OCI-M1 (cell line): Measurements from ENCODE around the gene GLCE.
"Not testable (repeated sequence)": the region's sequence is repeated elsewhere in the genome, so short reads cannot be mapped to it uniquely, and the experiment has no call there.

Source experiments
- DNase-seq: peaks from one replicate; lab custom pipeline; 2025; lab: John Stamatoyannopoulos, UW

Gene GLCE

GRCh38 chr15:69275074-69275670, 114.7 kb downstream of the GLCE start:
- DNase-seq = no peak

DNA sequence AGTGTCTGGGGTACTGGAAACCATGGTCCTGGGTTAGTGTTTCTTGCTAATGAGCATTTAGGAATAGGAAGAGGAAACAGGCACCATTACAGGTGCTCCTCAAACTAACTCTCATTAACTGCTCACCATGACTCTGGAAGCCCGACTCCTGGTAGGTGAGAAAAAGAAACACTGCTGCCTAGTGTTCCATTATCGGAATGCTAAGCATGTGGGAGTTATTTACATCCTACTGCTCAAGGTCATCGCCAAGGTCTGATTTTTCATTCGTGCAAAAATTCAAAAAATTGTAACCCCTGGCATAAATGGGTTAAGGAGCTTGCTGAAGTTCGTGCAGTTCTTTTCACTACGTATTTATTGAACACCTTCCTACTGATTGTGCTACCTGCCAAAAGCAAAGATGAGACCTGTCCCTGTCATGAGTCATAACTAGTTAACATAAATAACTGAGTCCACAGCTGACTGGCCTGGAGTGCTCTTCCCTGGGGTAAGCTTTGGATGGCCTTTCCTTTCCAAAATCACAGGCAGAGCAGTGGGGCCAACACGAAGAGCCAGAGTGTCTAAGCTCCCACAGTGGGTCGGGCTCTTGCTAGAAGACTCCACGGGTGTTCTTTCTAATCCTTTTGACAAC, 115.6 kb downstream of the GLCE start:
- no peak for DNase-seq

- no peak for DNase-seq
Measured at GRCh38 chr15:69277316-69277715, 116.9 kb downstream of the GLCE start.

- no peak for DNase-seq
Measured at GRCh38 chr15:69279636-69280035, 119.2 kb downstream of the GLCE start.

GRCh38 chr15:69280783-69281182, 120.3 kb downstream of the GLCE start:
- no peak for DNase-seq

- DNase-seq = no peak
Measured at GRCh38 chr15:69282104-69282743, 121.8 kb downstream of the GLCE start.

- no peak for DNase-seq
Measured at GRCh38 chr15:69285834-69286233, 125.4 kb downstream of the GLCE start.

DNA sequence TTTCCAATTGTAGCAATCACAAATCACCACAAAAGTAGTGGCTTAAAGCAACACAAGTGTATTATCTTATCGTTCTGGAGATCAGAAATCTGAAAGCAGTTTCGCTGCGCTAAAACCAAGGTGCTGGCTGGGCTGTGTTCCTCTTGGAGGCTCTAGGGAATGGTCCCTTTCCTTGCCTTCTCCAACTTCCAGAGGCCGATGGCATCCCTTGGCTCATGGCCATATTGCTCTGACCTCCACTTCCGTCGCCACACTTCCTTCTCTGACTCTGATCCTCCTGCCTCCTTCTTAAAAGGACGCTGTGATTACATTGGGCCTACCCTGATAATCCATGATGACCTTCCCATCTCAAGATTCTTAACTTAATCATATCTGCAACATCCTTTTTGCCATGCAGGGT, 127.6 kb downstream of the GLCE start:
- DNase-seq = no peak

GRCh38 chr15:69288531-69289341, 128.3 kb downstream of the GLCE start:
- DNase-seq = no peak

DNA sequence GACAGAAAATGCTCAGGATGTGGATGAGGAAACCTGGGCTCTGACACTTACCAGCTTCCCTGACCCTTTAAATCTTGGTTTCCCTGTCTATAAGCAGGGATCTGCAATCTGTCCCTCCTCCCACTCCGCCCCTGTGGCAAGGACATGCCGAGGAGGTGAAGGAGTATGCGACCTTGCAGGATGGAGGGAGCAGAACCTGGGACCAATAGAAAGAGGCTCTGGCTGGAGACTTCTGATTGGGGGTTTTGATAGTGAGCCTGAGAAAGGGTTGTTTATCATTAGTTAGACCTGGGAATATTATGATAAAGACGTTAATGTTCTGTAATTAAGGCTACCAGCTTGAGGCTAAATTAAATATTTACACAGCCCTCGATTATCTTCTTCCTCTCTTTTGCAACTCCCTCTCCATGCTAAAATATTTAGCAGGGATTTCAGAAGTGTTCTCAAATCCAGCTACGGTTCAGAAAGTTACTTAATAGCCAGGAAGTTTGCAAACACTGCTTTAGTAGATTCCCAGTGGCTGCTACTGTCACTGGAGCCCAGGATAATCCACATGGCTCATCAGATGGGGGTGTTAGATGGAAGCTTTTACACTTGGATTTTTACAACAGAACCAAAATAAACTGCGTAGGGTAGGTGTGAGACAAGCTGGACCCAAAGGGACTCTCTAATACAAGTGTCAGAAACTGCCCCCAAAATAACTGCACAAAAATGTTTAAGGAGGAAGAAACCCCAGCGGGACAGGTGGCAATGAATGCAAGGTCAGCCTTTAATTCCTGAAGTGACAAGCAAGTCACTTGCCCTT, 129.1 kb downstream of the GLCE start:
- DNase-seq = no peak

- no peak for DNase-seq
Measured at GRCh38 chr15:69290346-69291164, 130.1 kb downstream of the GLCE start.

DNA sequence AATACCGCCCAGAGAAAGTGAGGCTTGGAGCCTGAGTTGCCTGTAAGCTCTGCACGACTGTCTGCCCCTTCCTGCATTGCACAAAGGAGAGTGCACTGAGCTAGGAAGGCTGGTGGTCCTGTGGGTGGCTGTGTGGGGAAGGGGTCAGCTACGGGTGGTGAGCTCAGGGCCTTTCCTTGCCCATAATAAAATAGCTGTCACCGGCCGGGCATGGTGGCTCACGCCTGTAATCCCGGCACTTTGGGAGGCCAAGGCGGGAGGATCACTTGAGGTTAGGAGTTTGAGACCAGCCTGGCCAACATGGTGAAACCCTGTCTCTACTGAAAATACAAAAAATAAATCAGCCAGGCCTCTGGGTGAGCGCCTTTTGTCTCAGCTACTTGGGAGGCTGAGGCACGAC, 131.2 kb downstream of the GLCE start:
- DNase-seq = not testable (repeated sequence)

DNA sequence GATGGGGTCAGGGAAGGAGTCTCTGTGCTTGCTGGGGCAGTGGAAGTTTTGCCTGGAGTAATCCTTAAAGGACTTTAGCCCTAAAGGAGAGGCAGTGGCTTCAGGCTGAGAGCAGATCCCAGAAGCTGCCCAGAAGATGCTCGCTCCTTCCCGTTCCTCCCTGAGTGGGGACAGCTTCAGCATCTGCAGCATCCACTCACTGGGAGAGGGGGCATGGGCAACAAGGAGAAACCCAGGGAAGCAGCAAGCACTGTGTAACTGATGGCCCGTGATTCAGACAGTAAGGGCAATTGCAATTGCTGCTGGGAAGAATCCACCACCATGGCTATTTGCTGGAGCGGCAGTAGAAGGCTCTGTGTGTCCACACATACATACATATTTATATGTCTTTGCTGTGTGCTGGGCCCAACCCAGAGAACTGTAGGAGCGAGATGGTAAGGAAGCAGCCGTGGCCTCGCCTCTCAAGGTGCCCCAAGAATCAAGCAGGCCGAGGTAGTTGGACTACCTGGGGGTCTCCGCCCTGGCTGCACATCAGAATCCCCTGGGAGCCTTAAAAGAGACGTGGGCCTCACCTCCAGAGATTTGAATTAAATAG, 132.5 kb downstream of the GLCE start:
- DNase-seq = no peak

DNA sequence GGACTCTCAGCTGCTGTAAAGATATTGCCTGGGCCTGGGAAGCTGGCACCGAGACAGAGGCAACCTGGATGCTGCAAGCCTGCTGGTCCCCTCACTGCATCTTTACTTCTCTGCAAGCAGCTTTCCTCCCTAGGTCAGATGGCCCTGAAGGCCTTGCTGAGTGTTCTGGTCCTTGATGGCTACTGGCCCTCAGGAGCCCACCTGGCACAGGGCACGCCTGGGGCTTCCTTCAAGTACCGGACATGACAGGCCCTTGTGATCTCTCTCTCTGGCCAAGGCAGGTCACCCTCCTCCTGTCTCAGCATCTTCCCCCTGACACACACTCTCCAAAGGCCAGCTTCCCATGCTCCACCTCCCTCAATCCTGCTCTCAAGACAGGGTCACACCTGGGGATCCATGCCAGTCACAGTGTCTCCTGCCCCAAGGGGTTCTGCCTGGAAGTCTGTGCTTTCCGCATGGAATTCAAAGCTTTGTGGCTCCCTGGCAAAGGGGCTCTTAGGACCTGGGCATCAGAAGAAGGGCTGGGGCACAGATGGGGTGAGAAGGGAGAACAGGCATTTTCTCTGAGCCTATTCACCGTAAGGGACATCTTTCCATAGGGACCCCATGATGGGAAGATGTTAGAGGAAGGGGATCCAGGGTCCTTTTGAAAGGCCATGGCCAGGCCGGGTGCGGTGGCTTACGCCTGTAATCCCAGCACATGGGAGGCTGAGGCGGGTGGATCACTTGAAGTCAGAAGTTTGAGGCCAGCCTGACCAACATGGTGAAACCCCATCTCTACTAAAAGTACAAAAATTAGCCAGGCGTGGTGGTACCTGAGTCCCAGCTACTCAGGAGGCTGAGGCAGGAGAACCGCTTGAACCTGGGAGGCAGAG, 133.5 kb downstream of the GLCE start:
- no peak for DNase-seq

GRCh38 chr15:69296606-69297005, 136.2 kb downstream of the GLCE start:
- DNase-seq = no peak

DNA sequence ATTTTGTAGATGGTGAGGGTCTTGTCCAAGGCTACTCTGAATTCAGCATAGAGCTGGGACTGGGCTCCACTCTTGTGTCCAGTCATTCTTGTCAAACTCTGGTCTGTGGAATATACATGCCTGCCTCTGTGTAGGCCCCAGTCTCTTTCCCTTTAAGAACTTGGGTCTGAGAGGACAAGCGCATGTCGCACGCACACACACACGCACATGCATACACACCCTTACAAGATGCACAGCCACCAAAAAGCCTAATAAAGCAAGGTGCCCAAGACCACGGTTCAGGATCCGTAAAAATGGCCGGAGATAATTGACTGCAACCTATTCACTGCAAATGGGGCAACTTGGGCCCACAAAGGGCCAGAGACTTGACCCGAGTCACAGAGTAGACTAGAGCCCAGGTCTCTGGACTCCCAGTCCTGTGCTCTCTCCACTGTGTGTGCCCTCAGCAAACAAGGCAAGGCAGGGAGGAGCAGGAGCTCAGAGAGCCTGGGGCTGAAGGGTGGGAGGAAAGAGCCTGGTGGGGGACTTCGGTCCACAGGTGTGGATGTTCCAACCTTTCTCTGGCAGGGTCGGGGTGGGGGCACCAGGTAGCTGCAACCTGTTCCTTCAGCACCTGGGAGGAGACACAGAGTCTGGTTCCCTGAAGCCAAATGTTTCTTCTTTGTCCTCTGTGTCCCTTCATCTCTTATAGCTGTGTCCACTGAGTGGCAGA, 137.4 kb downstream of the GLCE start:
- no peak for DNase-seq

DNA sequence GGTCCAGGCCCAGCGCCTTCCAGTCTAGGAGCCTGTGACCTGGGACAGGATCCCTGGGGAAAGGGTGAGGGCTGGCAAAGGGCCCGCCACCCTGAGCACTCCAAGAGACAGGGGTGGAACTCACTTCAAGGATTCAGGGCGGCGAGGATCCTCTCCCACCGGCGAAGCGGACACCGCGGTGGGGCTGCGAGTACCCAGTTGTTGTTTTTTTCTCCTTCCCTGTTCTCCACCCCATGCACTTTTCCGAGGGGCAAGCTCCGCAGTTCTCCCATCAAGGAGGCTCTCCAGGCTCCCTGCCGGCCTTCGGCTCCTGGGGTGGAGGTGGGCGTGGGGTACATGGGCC, 137.9 kb downstream of the GLCE start:
- no peak for DNase-seq

DNA sequence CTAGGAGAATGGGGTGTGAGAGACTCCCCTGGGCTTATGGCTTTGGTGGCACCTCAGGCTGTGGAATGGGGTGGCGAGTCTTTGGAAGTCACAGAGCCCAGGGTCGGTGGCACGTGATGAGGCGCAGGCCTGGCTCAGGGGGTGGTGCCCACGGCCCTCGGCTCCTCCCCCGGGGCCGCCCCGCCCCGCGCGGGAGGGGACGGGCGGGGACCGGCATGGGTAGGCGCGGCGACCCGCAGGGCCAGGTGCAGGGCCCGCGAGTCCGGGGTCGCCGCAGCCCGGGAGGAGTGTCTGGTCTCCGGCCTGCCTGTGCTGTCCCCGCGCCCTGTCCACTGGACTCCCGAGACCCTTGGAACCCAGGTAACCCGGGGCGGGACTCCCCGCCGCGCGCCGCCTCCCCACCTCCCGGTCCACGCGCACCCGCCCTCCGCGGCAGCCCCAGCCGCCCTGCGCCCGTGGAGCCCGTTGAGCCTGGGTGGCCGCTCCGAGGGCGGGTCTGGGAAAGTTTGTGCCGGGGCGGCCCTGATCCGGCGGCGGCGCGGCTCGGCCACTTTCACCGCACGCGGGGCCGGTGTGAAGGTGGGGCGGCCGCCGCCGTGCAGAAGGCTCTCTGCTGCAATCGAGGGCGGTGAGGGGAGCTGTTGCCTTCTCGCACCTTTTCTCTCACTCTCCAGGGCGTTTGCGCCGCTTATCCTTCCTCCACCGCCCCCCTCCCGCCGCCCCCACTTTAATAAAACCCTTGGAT, 138.4 kb downstream of the GLCE start, which contains the start of gene PAQR5:
Gene PAQR5 (plus strand): TSS at position 216 of the 745 bp plus-strand sequence. CDS start 61,169 bp downstream, outside the sequence.
- no peak for DNase-seq
